Activated naive CD4-positive, alpha-beta T cell treated with anti-CD3 and anti-CD28 coated beads for 36 hours (primary cell): ENCODE results near the gene LIMS1. TPM values are rescaled to one million over a fixed set of nuclear protein-coding genes. Genes with fewer than 3 reads are reported as not detected.
"Not testable (repeated sequence)": the region's sequence is repeated elsewhere in the genome, so short reads cannot be mapped to it uniquely, and the experiment has no call there.

Experiments
- CTCF ChIA-PET: fragments of 350-600 bp; sonication (Branson Sonifier 250); formaldehyde crosslinking; loops from one replicate; lab custom pipeline; 2021; ENCODE audit warnings: antibody characterized with exemption; lab: Charles Lee
- DNase-seq: peaks from one replicate; pipeline ENCODE4 v3.0.0-alpha.2; 2020
- H3K27ac Mint-ChIP-seq: one replicate; pipeline ENCODE4 v1.8.0; 2021; ENCODE audit warnings: mild to moderate bottlenecking, mixed read lengths
- H3K27me3 Mint-ChIP-seq: one replicate; pipeline ENCODE4 v1.8.0; 2021; ENCODE audit warnings: low read depth, mixed read lengths
- H3K36me3 Mint-ChIP-seq: one replicate; pipeline ENCODE4 v1.8.0; 2021; ENCODE audit warnings: low read depth, mixed read lengths
- H3K4me1 Mint-ChIP-seq: one replicate; pipeline ENCODE4 v1.8.0; 2021; ENCODE audit warnings: low read depth, mixed read lengths
- H3K4me3 Mint-ChIP-seq: one replicate; pipeline ENCODE4 v1.8.0; 2021; ENCODE audit warnings: mild to moderate bottlenecking, moderate library complexity, mixed read lengths
- H3K9me3 Mint-ChIP-seq: one replicate; pipeline ENCODE4 v1.8.0; 2021; ENCODE audit warnings: mixed read lengths
- intact Hi-C: fragments of 100-400 bp; cut with micrococcal nuclease; formaldehyde crosslinking; loops from one replicate; pipeline ENCODE4 v1.15.1; 2023
- total RNA-seq, 2 experiments: library from RNA; stranded (reverse); gene quantifications; one replicate each; pipeline ENCODE4 v1.2.3, GENCODE V29; 2021

The LIMS1 gene
- total RNA-seq, 2 experiments from 2014 or later: 43.8 to 47.1 TPM

- CTCF ChIA-PET: interaction anchor here (0.6 kb wide), 1 partner anchor 79 kb away, joined by 3 read pairs; no protein-coding TSS in a partner anchor
- Mint-ChIP-seq H3K9me3 (no peaks in the 10 kb centered on the region), H3K36me3 (no peaks in the 10 kb centered on the region), H3K4me3 (no peak overlapping the region), H3K27me3 (no peaks in the 10 kb centered on the region), H3K27ac (no peak overlapping the region), H3K4me1 (no peaks in the 10 kb centered on the region)
- no peak for DNase-seq
- intact Hi-C loops: no loop called here
These were observed 20.3 kb downstream of the LIMS1 start for GRCh38 chr2:108554528-108554927.

DNA sequence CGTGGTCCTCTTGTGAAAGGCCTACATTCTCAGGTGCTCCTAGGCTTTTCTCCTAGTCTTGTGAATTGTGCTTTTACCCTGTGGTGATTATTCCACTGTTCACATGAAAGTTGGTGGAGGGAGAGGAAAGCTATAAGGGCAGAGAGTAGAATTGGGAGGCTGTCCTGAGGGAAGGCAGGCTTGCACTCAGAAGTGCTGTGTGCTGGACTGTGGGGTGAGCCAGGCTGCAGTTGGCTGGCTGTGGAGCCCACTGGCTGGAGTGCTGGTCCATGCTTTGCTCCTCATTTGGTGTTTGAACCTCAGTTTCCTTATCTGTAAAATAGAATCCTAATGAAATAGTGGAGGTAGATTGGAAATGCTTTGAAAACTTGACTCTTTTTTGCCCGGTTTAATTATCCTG is 21.3 kb downstream of the LIMS1 start:
- H3K9me3 Mint-ChIP-seq: no peaks in the 10 kb centered on the region
- H3K27me3 Mint-ChIP-seq: no peaks in the 10 kb centered on the region

GRCh38 chr2:108556581-108556980 is 22.3 kb downstream of the LIMS1 start:
- H3K27me3 Mint-ChIP-seq, CTCF ChIA-PET, intact Hi-C loops, DNase-seq, H3K4me1 Mint-ChIP-seq, H3K4me3 Mint-ChIP-seq, H3K9me3 Mint-ChIP-seq, H3K27ac Mint-ChIP-seq, H3K36me3 Mint-ChIP-seq: not testable (repeated sequence)

More for the DNA sequence above, 21.3 kb downstream of the LIMS1 start:
- intact Hi-C loops: no loop called here
- Mint-ChIP-seq H3K27ac (no peak overlapping the region), H3K36me3 (no peaks in the 10 kb centered on the region), H3K4me1 (no peaks in the 10 kb centered on the region), H3K4me3 (no peak overlapping the region)
- CTCF ChIA-PET: no interaction called here
- DNase-seq: no peak

- Mint-ChIP-seq H3K9me3 (no peaks in the 10 kb centered on the region), H3K4me1 (no peaks in the 10 kb centered on the region), H3K36me3 (no peaks in the 10 kb centered on the region), H3K27ac (no peak overlapping the region), H3K27me3 (no peaks in the 10 kb centered on the region), H3K4me3 (no peak overlapping the region)
- CTCF ChIA-PET: no interaction called here
- intact Hi-C loops: no loop called here
- no peak for DNase-seq
These were observed 26.1 kb downstream of the LIMS1 start for GRCh38 chr2:108560241-108560811.

DNA sequence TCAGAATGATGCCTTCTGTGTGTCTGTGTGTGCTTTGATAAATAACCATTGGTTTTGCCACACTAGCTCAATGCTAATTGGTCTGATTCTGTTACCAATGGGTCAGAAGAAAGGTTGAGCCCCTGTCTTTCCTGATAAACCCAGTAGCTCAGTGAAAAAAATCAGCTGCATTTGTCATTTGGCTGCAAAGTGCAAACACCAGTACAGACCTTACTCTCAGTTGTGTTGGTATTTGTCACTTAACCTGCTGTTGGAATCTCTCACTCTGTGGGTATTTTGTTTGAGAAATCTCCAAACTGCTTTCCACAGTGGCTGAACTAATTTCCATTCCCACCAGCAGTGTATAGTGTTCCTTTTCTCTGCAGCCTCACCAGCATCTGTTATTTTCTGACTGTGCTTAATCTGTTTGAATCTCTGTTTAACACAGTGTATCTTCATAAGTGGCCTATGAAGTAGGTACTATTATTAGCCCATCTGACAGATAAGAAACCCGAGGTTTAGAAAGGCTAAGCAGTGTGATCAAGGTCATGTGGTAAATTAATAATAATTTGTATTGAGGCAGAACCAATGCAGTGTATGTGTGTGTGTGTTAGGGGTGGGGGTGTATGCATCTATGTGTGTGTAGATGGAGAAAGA is 26.7 kb downstream of the LIMS1 start:
- H3K9me3 Mint-ChIP-seq: no peaks in the 10 kb centered on the region
- no peak overlapping the region for H3K27ac Mint-ChIP-seq
- peaks cover 6% of the 10 kb centered on the region for H3K4me1 Mint-ChIP-seq
- no peak for DNase-seq
- intact Hi-C loops: no loop called here
- H3K27me3 Mint-ChIP-seq: no peaks in the 10 kb centered on the region
- no peak overlapping the region for H3K4me3 Mint-ChIP-seq
- CTCF ChIA-PET: no interaction called here
- H3K36me3 Mint-ChIP-seq: no peaks in the 10 kb centered on the region

GRCh38 chr2:108562274-108562673 is 28.0 kb downstream of the LIMS1 start:
- intact Hi-C loops: no loop called here
- no peak for DNase-seq
- CTCF ChIA-PET: no interaction called here
- Mint-ChIP-seq H3K4me3 (no peak overlapping the region), H3K9me3 (no peaks in the 10 kb centered on the region), H3K4me1 (peaks cover 8% of the 10 kb centered on the region), H3K36me3 (no peaks in the 10 kb centered on the region), H3K27me3 (no peaks in the 10 kb centered on the region), H3K27ac (no peak overlapping the region)

DNA sequence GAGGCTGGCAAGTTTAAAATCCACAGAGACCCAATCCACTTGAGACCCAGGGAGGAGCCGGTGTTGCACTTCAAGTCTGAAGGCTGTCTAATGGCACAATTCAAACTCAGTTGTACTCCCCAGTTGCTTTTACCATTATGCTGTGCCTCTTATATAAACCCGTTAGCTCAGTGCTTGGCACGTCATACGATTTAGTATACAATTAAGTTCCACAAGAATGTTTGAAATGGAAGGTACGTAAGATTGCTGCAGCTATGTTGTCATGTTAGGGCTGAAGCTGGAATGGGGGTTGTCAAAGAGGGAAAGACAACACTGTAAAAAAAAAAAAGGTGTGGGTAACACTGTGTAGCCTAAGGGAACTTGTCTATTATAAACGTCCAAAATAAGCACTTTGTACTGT is 30.2 kb downstream of the LIMS1 start:
- no peak for DNase-seq
- no peak overlapping the region for H3K27ac Mint-ChIP-seq
- H3K4me1 Mint-ChIP-seq: peaks cover 8% of the 10 kb centered on the region
- H3K36me3 Mint-ChIP-seq: no peaks in the 10 kb centered on the region
- intact Hi-C loops: no loop called here
- no peaks in the 10 kb centered on the region for H3K27me3 Mint-ChIP-seq
- no peaks in the 10 kb centered on the region for H3K9me3 Mint-ChIP-seq
- CTCF ChIA-PET: interaction anchor here (1.3 kb wide), 1 partner anchor 72 kb away, joined by 4 read pairs; no protein-coding TSS in a partner anchor
- no peak overlapping the region for H3K4me3 Mint-ChIP-seq

DNA sequence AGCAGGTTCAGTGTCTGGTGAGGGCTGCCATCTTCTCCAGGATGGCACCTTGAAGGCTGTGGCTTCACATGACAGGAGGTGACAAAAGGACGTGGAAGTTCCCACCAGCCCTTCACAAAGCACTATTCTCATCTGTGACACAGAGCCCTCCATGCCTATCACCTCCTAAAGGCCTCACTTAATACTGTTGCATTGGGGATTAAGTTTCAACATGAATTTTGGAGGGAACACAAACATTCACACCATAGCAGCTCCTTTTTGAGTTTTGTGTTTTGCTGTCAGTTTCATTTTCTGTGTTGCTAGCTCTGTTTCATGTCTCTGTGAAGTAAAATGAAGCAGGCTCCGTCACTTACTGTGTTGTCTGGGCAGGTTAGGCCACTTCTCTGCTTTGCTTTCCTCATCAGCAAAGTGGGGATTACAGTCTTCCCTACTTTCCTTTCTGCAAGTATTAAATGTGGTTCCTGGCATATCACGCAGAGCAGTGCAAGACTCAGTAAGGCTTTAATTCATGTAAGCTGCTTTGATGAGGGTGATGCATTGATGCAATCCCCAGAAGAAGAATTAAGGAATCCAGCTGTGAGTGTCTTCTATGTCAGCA is 31.6 kb downstream of the LIMS1 start:
- no peaks in the 10 kb centered on the region for H3K36me3 Mint-ChIP-seq
- H3K27me3 Mint-ChIP-seq: no peaks in the 10 kb centered on the region
- no peaks in the 10 kb centered on the region for H3K9me3 Mint-ChIP-seq
- intact Hi-C loops: no loop called here
- peaks cover 8% of the 10 kb centered on the region for H3K4me1 Mint-ChIP-seq
- H3K4me3 Mint-ChIP-seq: peak overlapping the region; percentile 5
- DNase-seq: peak; percentile 52
- CTCF ChIA-PET: interaction anchor here (2.6 kb wide), 1 partner anchor 18 kb away, joined by 13 read pairs; no protein-coding TSS in a partner anchor
- H3K27ac Mint-ChIP-seq: peak overlapping the region; percentile 15

DNA sequence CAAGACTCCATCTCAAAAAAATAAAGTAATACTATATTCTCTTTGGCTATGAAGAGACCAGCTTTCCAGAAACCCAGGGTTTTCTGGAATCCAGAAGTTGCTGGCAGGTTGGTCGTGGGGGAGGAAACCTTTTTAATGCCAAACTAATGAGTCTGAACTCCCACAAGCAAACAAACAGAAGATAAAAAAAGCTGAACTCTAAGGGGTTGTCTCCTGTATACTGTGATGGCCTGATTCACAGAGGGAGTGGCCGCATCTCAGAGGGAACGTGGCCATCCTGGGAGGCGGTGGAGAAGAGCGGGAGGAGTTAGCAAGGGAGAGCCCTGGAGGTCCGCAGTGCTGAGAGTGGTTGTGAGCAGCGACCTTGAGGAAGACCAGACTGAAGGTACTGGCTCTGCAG is 36.1 kb downstream of the LIMS1 start:
- H3K27ac Mint-ChIP-seq: no peak overlapping the region
- intact Hi-C loops: no loop called here
- DNase-seq: no peak
- H3K4me3 Mint-ChIP-seq: no peak overlapping the region
- no peaks in the 10 kb centered on the region for H3K27me3 Mint-ChIP-seq
- H3K9me3 Mint-ChIP-seq: no peaks in the 10 kb centered on the region
- CTCF ChIA-PET: interaction anchor here (1.0 to 2.4 kb wide), 3 partner anchors 12 to 66 kb away, joined by 3 to 7 read pairs (median 4); no protein-coding TSS in a partner anchor
- H3K4me1 Mint-ChIP-seq: peaks cover 15% of the 10 kb centered on the region
- no peaks in the 10 kb centered on the region for H3K36me3 Mint-ChIP-seq

GRCh38 chr2:108571286-108571685 is 37.0 kb downstream of the LIMS1 start:
- no peak overlapping the region for H3K27ac Mint-ChIP-seq
- no peaks in the 10 kb centered on the region for H3K9me3 Mint-ChIP-seq
- intact Hi-C loops: no loop called here
- no peak overlapping the region for H3K4me3 Mint-ChIP-seq
- peaks cover 7% of the 10 kb centered on the region for H3K4me1 Mint-ChIP-seq
- H3K27me3 Mint-ChIP-seq: no peaks in the 10 kb centered on the region
- H3K36me3 Mint-ChIP-seq: no peaks in the 10 kb centered on the region
- DNase-seq: no peak
- CTCF ChIA-PET: interaction anchor here (0.6 to 2.4 kb wide), 5 partner anchors 11 to 65 kb away, joined by 3 to 7 read pairs (median 4); no protein-coding TSS in a partner anchor

DNA sequence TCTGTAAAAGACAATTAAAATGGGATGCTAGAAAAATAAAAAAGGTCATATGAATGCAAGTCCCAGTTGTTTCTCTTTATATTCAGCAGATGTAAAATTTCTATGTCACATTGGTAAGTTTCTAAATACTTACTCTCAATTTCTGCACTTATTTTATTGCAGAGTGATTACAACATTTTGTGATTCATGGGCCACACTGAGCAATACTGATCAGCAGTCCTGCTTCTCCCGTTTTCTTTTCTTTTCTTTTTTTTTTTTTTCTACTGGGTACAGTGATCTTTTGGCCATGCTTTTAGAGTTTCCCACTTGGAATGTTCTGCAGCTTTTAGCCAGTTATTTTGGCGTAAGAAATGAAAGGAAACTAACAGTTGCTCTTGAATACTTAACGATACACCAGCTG is 38.8 kb downstream of the LIMS1 start:
- intact Hi-C loops: no loop called here
- Mint-ChIP-seq H3K4me3 (no peak overlapping the region), H3K27me3 (no peaks in the 10 kb centered on the region), H3K27ac (no peak overlapping the region), H3K36me3 (no peaks in the 10 kb centered on the region), H3K4me1 (peaks cover 7% of the 10 kb centered on the region), H3K9me3 (no peaks in the 10 kb centered on the region)
- no peak for DNase-seq
- CTCF ChIA-PET: no interaction called here

- H3K4me1 Mint-ChIP-seq: peaks cover 7% of the 10 kb centered on the region
- no peaks in the 10 kb centered on the region for H3K27me3 Mint-ChIP-seq
- H3K36me3 Mint-ChIP-seq: no peaks in the 10 kb centered on the region
- no peaks in the 10 kb centered on the region for H3K9me3 Mint-ChIP-seq
- DNase-seq: no peak
- no peak overlapping the region for H3K27ac Mint-ChIP-seq
- CTCF ChIA-PET: interaction anchor here (1.1 to 2.4 kb wide), 2 partner anchors 10 to 20 kb away, joined by 4 to 17 read pairs; no protein-coding TSS in a partner anchor
- intact Hi-C loops: no loop called here
- H3K4me3 Mint-ChIP-seq: no peak overlapping the region
These were observed 40.1 kb downstream of the LIMS1 start for GRCh38 chr2:108574332-108574731.
